Measurements from ENCODE around the gene GAPDHS. TPM values are rescaled to one million over a fixed set of nuclear protein-coding genes. Genes with fewer than 3 reads are reported as not detected.

GAPDHS gene
- total RNA-seq, 2 experiments from 2014 or later: not detected

GRCh38 chr19:35592226-35592625 lies 59.0 kb downstream of the GAPDHS start:
- Mint-ChIP-seq H3K4me3 (no peak overlapping the region), H3K27me3 (ENCODE audit: low read depth) (no peaks in the 10 kb centered on the region), H3K4me1 (ENCODE audit: low read depth) (peaks cover 3% of the 10 kb centered on the region), H3K9me3 (no peaks in the 10 kb centered on the region), H3K36me3 (ENCODE audit: low read depth) (no peaks in the 10 kb centered on the region), H3K27ac (no peak overlapping the region)
- intact Hi-C loops (cut with micrococcal nuclease): loop anchor here (1.0 kb wide), 2 partner anchors 43 to 82 kb away; no protein-coding TSS in a partner anchor
- CTCF ChIA-PET: interaction anchor here (0.5 to 4.9 kb wide), 13 partner anchors 8 to 227 kb away, joined by 3 to 26 read pairs (median 4); partner anchors contain the start of gene COX6B1
- DNase-seq: peak; percentile 35

Other genes starting within 250 kb of the GAPDHS start
- gene MAG, start 241.3 kb upstream of the GAPDHS start, total RNA-seq: under 1 TPM; 0.19 to 0.77 TPM
- 1 to 10 TPM; 2.0 to 2.6 TPM for gene CD22, start 204.3 kb upstream of the GAPDHS start, total RNA-seq
- under 1 TPM in 1 of 2 experiments, not detected in 1; 0.10 TPM for gene FFAR1, start 185.6 kb upstream of the GAPDHS start, total RNA-seq
- gene FFAR3, start 175.0 kb upstream of the GAPDHS start, total RNA-seq: 1 to 10 TPM; 4.9 to 5.3 TPM
- gene GPR42, start 162.4 kb upstream of the GAPDHS start, total RNA-seq: under 1 TPM; 0.17 to 0.30 TPM
- gene FFAR2, start 85.2 kb upstream of the GAPDHS start, total RNA-seq: not detected
- not detected for gene KRTDAP, start 43.0 kb upstream of the GAPDHS start, total RNA-seq
- gene DMKN, start 19.8 kb upstream of the GAPDHS start, total RNA-seq: 1 to 10 TPM in 1 of 2 experiments, under 1 TPM in 1; 0.86 to 1.7 TPM
- not detected for gene SBSN, start 5.1 kb upstream of the GAPDHS start, total RNA-seq
- 10 to 100 TPM; 63.1 to 63.4 TPM for gene TMEM147, start 12.2 kb downstream of the GAPDHS start, total RNA-seq
- gene ATP4A, start 30.2 kb downstream of the GAPDHS start, total RNA-seq: not detected
- not detected for gene PMIS2, start 52.7 kb downstream of the GAPDHS start, total RNA-seq
- gene HAUS5, start 79.3 kb downstream of the GAPDHS start, total RNA-seq: 10 to 100 TPM; 40.4 to 42.5 TPM
- gene RBM42, start 95.6 kb downstream of the GAPDHS start, total RNA-seq: 10 to 100 TPM; 64.2 to 66.2 TPM
- under 1 TPM; 0.52 to 0.84 TPM for gene ETV2, start 108.3 kb downstream of the GAPDHS start, total RNA-seq
- gene COX6B1, start 114.9 kb downstream of the GAPDHS start, total RNA-seq: 100 to 1,000 TPM; 499 to 512 TPM
- under 1 TPM in 1 of 2 experiments, not detected in 1; 0.21 TPM for gene UPK1A, start 133.1 kb downstream of the GAPDHS start, total RNA-seq
- 100 to 1,000 TPM; 174 to 181 TPM for gene ZBTB32, start 171.1 kb downstream of the GAPDHS start, total RNA-seq
- gene KMT2B, start 184.5 kb downstream of the GAPDHS start, total RNA-seq: 10 to 100 TPM; 62.0 to 65.8 TPM
- 10 to 100 TPM; 51.0 to 52.8 TPM for gene IGFLR1, start 209.0 kb downstream of the GAPDHS start, total RNA-seq
- 10 to 100 TPM; 41.8 to 44.2 TPM for gene U2AF1L4, start 212.0 kb downstream of the GAPDHS start, total RNA-seq
- gene PSENEN, start 212.2 kb downstream of the GAPDHS start, total RNA-seq: 10 to 100 TPM; 32.4 to 37.7 TPM
- 1 to 10 TPM; 5.7 to 9.7 TPM for gene LIN37, start 215.1 kb downstream of the GAPDHS start, total RNA-seq
- under 1 TPM; 0.40 to 0.55 TPM for gene HSPB6, start 223.6 kb downstream of the GAPDHS start, total RNA-seq
- 10 to 100 TPM; 45.3 to 47.4 TPM for gene PROSER3, start 224.7 kb downstream of the GAPDHS start, total RNA-seq
- gene ARHGAP33, start 242.1 kb downstream of the GAPDHS start, total RNA-seq: 10 to 100 TPM; 49.5 to 61.6 TPM